ENCODE measurements around the gene FBXO15.

DNA sequence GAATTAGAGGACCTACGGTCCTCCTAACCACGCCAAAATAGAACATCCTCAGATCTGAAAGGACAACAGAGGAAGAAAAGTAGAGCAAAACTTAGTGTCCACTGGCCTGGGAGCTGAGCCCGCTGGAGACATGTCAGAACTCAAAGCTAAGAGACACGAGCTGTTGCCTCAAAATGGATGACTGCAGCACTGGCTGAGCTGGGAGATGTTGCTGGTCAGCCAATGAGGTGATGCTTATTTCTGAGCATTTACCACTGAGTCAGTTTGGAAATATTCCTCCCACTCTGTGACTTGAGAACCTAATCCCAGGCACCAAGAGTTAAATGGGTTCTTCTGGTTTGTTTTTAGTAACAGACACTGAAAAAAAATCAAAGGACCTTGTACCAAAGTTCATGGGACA, 32.6 kb downstream of the FBXO15 start:
- no peak for TF ChIP-seq ELF4 (CRISPR knock-in tag; IDR thresholded peaks at IDR 0.05; ENCODE audit: borderline replicate concordance)
- no peak for TF ChIP-seq PHF8 (CRISPR knock-in tag; IDR thresholded peaks at IDR 0.05)
- TF ChIP-seq EZH2 (conservative IDR thresholded peaks at IDR 0.05; ENCODE audit: low read depth, low read length), result no peak
- no peak for TF ChIP-seq SCMH1 (CRISPR knock-in tag; IDR thresholded peaks at IDR 0.05; ENCODE audit: borderline replicate concordance)
- no peak for TF ChIP-seq RXRA (CRISPR knock-in tag; IDR thresholded peaks at IDR 0.05)
- no peak for TF ChIP-seq ZSCAN21 (CRISPR knock-in tag; IDR thresholded peaks at IDR 0.05; ENCODE audit: borderline replicate concordance)
- no peak for TF ChIP-seq SRY (CRISPR knock-in tag; IDR thresholded peaks at IDR 0.05)
- no peak for TF ChIP-seq JUNB (CRISPR knock-in tag; IDR thresholded peaks at IDR 0.05; ENCODE audit: borderline replicate concordance)
- TF ChIP-seq TEAD2 (CRISPR knock-in tag; IDR thresholded peaks at IDR 0.05), result no peak
- no peak for TF ChIP-seq CC2D1A (CRISPR knock-in tag; IDR thresholded peaks at IDR 0.05)
- TF ChIP-seq, protein P1, sequence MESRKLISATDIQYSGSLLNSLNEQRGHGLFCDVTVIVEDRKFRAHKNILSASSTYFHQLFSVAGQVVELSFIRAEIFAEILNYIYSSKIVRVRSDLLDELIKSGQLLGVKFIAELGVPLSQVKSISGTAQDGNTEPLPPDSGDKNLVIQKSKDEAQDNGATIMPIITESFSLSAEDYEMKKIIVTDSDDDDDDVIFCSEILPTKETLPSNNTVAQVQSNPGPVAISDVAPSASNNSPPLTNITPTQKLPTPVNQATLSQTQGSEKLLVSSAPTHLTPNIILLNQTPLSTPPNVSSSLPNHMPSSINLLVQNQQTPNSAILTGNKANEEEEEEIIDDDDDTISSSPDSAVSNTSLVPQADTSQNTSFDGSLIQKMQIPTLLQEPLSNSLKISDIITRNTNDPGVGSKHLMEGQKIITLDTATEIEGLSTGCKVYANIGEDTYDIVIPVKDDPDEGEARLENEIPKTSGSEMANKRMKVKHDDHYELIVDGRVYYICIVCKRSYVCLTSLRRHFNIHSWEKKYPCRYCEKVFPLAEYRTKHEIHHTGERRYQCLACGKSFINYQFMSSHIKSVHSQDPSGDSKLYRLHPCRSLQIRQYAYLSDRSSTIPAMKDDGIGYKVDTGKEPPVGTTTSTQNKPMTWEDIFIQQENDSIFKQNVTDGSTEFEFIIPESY (CRISPR knock-in tag; IDR thresholded peaks at IDR 0.05), result no peak
- TF ChIP-seq HCFC1 (IDR thresholded peaks at IDR 0.05; ENCODE audit: low read depth, low read length), result no peak
- no peak for TF ChIP-seq POLR2AphosphoS5 (IDR thresholded peaks at IDR 0.05; ENCODE audit: low read depth, low read length)
- no peak for TF ChIP-seq ZNF20 (CRISPR knock-in tag; IDR thresholded peaks at IDR 0.05)
